Endometrial microvascular endothelial cells (primary cell): ENCODE results near the gene INPP4A. TPM values are rescaled to one million over a fixed set of nuclear protein-coding genes. Genes with fewer than 3 reads are reported as not detected.

Experiments used
- in situ Hi-C: cut with HindIII; loops from 2 replicates; pipeline ENCODE4 v1.10.0; 2017; ENCODE audit warnings: low sequenced_read_pairs, low pct_unique_long_range_greater_than_20kb; ENCODE audit errors: inconsistent ontology term
- total RNA-seq: library from RNA; depleted of rRNA; stranded (reverse); fragments of >200 nt; gene quantifications from one replicate; pipeline ENCODE4 v1.2.3, GENCODE V29; 2015; ENCODE audit errors: inconsistent ontology term

The INPP4A gene
- total RNA-seq, 1 donor from 2014 or later = 25.3 TPM

DNA sequence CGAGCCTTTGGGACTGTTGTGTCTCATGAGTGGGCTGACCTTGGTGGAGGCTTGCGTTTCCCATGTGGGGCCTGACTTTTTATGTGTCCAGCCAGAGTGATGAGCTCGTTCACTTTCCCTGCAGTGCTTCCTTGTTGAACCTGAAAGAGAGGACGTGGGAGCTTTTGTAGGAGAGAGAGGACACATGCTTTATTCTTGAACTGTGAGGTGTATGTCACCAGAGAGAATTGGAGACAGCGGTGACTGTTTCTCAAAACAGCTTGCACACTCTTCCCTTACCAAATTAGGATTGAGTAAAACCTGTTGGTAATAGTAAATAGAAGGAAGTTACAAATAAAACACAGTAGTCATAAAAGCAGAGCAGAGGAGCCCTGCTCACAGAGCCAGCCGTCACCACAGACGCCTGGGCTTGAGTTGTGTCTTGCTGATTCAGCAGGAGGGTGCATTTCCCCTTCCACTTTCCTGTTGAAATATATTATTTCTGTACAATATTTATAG lies 60.7 kb downstream of the INPP4A start:
- in situ Hi-C loops = no loop called here

DNA sequence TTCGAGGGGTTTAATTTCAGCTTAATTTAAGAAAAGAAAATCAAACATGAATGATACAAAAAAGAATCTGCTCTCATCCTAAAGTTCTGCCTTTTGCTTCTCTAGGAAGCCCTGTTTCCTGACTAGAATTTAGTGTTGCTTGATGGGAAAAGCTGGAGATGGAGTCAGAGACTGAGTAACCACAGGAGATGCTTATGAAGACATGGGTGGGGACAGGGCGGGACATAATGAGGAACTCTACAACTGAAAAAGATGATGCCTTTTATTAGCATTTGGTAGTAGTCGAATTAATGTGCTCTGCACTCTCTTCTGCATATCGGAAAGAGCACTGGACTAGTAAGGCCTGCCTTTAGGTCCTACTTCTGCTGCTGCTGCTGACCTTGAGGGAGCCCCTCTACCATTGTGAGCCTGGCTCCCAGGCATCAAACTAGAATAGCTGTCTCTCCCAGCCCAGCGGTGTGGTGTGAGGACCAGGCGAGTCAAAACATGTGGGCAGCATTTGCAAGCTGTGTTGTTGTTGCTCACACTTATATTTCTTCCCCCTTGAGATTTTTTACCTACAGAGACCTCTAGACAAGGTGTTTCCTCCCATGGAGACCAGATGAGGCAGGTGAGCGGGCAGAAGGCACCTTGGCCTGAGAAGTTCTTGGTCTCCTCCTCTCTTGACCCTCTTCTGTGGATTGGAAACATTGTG lies 61.5 kb downstream of the INPP4A start:
- in situ Hi-C loops = no loop called here

DNA sequence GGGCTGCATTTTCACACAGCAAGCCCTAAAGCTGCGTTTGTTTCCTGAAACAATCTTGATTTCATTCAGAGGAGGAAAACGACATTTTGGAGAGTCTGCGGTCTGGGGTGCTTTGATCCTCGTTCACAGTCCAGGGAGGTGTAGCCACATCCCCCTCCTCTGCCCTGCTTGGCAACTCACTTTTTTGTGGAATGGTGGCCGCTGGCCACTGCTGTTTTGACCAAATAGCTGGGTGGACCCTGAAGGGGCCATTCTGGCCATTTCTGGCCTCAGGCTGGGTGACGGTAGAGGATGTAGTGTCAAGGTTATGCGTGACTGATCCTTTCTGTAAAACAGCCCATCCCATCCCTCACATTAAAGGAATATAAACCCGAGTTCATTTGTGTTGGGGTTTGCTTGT lies 62.2 kb downstream of the INPP4A start:
- in situ Hi-C loops = no loop called here

DNA sequence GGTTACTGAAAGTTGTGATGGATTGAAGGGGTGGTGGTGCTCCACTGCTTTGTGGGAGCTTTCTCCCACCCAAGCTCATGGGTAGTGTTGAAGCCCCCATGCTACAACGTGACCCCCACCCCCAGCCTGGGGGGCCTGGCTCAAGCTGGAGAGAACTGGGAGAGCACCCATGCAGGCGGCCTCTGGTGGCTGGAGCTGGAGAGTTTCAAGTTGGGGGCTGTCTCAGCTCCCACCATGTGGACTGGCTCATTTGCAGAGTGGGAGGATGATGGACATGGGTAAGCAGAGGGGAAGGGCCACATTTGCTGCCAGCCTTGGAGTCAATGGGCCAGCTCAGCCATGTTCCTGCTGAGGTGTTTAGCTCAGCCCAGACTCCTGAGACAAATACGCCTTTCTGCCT lies 62.8 kb downstream of the INPP4A start:
- in situ Hi-C loops = no loop called here

DNA sequence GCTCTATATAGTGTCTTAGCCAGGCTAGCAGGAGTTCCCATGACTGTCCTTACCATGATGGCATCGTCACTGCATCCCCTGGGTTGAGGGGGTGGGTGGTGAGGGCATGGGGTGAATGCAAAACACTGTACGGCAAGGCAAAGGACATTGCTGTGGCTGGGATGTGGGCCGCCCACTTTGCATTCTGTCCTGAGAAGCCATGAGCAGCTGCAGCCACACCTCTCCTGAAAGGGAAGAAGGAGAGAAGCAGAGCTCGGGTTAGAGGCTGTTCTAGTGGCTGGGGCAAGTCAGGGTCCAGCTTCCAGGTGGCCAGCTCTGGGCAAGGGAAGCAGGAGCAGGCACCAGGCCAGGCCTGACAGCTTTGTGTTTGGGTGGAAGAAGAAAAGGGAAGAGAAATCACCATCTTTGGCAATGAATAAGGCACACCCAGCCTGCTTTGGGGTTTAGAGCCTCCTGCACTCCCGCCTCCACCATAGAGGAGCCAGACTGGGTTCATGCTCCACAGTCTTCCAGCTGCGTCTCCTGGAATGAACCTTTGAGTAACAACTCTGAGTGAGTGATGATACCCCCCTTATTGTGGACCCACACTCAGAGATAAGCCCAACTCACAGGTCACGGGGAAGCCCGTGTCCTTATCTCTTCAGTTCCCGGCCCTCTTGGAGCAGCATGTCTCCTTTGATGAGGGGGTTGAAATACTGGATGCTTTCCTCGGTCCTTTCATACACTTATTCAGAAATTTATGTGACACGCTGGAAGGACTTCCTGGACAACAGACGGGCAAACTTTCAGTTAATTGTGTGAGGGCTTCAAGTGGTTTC lies 63.4 kb downstream of the INPP4A start:
- in situ Hi-C loops = no loop called here

DNA sequence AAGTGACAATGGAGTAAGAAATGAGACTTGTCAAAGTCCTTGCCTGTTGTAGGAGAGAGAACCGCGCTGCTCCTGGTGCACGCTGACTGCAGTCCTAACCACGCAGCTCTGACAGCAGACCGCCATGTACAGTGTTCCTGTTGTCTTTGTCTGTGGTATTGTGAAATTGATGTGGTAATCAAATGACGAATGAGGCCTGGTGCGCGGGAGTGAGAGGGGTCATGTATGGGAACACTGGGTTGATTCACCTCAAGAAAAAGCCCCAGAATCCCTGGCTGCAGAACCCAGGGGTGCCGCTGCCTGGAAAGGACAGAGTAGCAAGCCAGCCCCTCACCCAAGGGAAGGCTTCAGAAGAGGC lies 64.0 kb downstream of the INPP4A start:
- in situ Hi-C loops = no loop called here

DNA sequence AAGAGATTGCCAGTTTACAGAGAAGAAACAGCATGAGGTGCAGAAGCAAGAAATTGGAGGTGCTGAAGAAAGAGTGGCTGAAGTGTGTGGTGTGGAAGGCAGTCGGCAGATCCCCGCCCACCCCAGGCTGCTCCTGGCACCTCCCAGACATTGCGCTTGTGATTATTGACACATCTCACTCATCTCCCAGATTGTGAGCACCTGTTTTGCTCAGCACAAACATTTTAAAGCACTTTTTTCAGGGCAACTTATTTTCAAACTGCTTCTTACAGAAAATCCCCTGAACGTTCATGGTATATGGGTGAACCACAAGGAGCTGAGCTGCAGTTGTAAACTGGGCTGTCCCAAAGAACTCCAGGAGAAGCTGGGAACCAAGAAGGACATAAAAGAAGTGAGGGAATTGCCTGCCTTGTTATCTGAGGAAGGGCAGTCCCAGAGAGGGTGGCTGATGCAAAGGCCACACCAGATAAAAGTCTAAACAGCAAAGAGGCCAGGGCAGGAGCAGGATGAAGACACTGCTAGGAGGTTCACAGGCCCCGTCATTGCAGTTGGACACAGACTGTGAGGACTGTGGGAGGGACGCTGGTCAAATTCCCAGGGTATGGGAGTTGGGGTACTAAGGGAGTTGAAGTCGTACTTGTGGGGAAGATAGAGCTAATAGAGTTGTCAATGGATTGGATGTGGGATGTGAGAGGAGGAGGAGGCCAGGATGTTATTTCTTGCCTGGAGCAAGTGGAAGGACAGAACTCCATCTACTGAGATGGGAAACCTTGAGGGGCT lies 65.1 kb downstream of the INPP4A start:
- in situ Hi-C loops = no loop called here

- in situ Hi-C loops = no loop called here
Measured at GRCh38 chr2:98510322-98510662, 65.6 kb downstream of the INPP4A start.

GRCh38 chr2:98511981-98512380 lies 67.3 kb downstream of the INPP4A start:
- in situ Hi-C loops = no loop called here

DNA sequence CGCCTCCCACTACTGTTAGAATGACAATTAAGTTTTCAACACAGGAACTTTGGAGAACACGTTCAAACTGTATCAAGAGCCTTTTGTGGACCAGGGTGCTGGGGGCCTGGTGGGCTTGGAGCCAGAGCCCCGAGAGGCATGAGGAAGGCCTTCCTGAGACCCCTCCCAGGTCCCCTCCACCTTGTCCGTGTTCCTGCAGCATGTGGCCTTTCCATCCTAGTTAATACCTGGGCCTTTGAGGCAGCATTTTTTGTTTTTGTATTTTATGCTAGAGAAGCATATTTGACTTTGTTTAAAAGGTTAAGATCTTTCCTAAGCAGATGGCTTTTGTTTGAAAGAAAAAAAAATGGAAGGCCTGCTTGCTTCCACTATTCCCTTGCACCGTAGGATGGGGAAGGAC lies 68.0 kb downstream of the INPP4A start:
- in situ Hi-C loops = no loop called here

DNA sequence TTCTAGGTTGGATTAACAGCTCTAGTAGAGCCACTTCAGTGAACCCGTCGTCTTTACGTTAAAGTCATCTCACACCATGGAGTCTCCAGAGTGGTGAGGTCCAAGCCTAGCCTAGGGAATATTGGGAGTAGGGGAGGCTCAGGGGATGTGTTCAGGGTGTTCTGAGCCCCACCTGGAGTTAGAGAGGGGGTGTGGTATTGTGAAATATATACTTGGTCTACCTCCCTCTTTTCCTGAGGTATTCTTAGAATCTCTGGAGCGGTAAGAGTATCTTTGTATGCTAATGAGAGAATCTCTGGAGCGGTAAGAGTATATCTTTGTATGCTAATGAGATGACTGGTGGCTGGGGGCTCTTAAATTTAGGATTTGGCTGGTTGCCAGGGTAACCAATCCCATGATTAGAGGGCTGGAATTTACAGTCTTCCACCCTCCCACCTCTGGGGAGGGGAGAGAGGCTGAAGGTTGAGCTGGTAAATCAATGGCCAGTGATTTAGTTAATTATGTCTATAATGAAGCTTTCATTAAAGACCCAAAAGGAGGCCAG lies 69.5 kb downstream of the INPP4A start:
- in situ Hi-C loops = no loop called here

DNA sequence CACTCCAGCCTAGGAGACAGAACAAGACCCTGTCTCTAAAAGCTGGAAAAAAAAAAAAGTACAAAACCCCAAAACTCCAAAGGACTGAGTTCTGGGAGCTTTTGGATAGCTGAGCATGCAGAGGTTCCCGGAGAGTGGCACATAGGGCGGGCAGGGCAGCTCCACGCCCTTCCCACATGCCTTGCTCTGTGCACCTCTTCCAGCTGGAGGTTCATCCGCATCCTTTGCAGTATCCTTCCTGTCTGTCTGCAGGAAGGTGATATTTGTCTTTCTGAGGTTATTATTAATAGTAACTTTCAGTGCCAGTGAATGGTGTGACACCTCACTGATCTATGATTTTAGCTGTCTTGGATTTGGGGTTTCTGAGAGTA lies 70.2 kb downstream of the INPP4A start:
- in situ Hi-C loops = no loop called here

GRCh38 chr2:98515250-98515991 lies 70.8 kb downstream of the INPP4A start:
- in situ Hi-C loops = no loop called here

- in situ Hi-C loops = no loop called here
Measured at GRCh38 chr2:98516571-98516970, 71.9 kb downstream of the INPP4A start.

DNA sequence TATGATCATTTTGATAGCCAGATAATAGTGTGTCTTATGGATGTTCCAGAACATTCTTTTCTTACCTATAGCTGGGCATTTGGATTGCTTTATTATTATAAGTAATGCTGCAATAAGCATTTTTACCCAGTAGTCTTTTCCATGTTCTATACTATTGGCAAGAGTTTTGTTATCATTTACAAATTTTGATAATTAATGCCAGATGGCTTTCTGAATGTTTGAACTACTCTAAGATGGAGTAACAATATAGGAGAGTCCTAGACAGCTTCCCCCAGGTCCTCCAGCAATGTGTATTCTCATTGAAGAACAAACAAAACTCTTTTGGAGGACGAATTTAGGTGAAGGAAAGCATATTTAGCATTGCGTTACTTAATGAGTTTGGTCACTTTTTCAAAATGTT lies 73.0 kb downstream of the INPP4A start:
- in situ Hi-C loops = no loop called here

DNA sequence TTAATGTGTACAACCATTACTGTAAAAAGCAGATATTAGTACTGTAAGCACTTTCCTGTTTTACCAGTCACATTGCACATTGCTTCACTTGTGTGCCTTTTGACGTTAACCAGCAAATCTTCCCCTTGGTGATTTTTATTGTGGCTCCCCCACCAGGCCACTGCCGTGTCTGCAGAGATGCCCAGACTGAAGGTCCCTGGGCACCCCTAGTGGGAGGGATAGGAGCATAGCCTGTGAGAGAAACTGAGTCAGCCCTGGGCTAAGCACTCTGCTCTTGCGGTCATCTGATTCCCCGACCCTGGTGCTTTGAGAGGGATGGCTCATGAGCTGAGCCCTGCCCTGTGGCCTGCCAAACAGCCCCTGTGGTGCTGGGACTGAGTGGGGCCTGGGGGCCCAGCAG lies 73.4 kb downstream of the INPP4A start:
- in situ Hi-C loops = no loop called here

- in situ Hi-C loops = no loop called here
Measured at GRCh38 chr2:98519156-98519555, 74.5 kb downstream of the INPP4A start.

DNA sequence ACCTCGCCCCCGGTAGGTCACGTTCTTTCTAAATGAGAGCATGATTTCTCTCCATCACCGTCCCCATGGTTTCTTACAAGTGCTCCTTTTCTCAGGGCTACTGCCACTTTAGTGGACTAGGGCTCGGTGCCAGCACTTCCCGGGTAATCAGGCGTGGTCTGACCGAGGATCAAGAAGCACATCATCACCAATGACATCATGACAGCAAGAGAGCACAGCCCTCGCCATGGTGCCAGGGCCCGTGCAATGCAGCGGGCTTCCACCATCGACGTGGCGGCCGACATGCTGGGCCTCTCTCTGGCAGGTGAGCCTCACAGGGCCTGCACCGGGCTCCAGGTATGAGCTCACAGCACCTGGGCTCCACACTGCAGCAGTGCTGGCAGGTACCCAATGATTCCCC lies 75.2 kb downstream of the INPP4A start:
- in situ Hi-C loops = no loop called here

DNA sequence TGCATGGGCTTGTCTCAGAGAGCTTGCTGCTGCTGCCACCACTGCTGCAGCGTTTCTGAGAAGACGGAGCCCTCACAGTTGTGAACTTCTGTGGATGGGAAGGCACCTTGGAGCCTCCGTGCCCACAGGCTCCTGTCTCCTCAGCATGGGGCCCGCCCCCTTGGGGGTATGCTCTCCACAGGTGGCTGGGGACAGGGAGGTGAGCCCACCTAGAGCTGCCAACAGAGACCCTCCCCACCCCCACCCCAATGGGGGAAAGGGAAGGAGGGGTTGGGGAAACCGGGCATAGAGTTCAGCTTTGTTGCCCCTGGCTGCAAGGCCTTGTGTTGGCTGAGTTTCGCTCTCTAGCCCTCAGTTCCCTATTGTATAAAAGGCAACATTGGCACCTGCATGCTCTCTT lies 76.1 kb downstream of the INPP4A start:
- in situ Hi-C loops = no loop called here
